MM.1S (cell line): ENCODE data around the gene CHRNB1.

Experiments
- CTCF ChIP-seq: fragments of 300-600 bp; sonication (generic); IDR thresholded peaks from 2 replicates; pipeline ENCODE4 v1.5.1; 2016; ENCODE audit warnings: antibody characterized with exemption, low read length, mixed read lengths
- EZH2phosphoT487 ChIP-seq: fragments of 300-600 bp; sonication (generic); IDR thresholded peaks from 2 replicates; pipeline ENCODE4 v1.6.1; 2018; ENCODE audit warnings: antibody characterized with exemption, low read length

GRCh38 chr17:7465597-7466275 is 20.9 kb downstream of the CHRNB1 start:
- TF ChIP-seq CTCF = no peak
- no peak for TF ChIP-seq EZH2phosphoT487
